Measurements from ENCODE around the gene RTN4R. TPM values are rescaled to one million over a fixed set of nuclear protein-coding genes. Genes with fewer than 3 reads are reported as not detected.
"Not testable (repeated sequence)": the region's sequence is repeated elsewhere in the genome, so short reads cannot be mapped to it uniquely, and the experiment has no call there.

Gene RTN4R
- total RNA-seq, 1 experiment from 2014 or later = 9.6 TPM

DNA sequence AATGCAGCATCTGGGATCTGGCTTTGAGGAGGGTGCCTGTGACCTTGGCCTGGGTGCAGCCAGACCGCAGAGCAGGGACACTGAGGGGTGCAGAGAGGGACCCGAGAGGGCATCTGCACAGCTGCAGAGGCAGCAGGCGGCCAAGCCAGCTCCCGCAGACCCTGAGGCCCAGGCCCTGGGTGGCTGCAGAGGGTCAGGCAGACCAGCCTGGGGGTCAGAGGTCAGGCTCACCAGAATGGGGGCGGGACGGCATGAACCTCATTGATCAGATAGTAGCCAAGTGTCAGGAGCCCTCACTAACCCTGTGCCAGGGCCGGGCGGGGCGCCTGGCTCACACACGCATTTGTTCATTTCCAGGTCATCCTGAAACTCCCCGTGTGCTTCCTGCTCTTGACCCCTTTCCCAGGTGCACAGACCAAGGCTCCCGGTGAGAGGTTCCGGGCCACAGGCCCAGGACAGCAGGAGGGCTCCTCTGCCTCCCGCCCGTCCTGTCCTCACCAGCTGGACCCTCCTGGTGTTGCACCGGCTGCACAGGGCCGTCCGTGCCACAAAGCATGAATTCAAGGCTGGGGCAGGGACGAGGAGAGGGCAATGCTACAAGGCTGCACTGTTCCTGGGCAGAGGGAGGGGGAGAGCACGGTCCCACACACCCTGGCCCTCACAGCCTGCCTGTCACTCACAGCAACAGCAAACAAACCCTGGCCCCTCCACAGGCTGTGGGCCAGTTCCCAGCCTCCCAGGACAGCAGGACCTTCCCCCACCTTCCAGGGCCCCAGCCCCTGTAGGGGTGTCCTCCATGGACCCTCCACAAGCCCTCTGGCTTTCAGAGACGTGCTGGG is 3.3 kb downstream of the RTN4R start:
- ChIA-PET POLR2A (ENCODE audit: low non-redundant PET) (no interaction called here), CTCF (interaction anchor here (0.5 kb wide), 1 partner anchor 18 kb away, joined by 4 read pairs; no protein-coding TSS in a partner anchor)
- no peak for TF ChIP-seq EZH2 (IDR thresholded peaks at IDR 0.05; ENCODE audit: borderline replicate concordance, low read depth, low read length, poor library complexity, severe bottlenecking)
- TF ChIP-seq, protein P1, sequence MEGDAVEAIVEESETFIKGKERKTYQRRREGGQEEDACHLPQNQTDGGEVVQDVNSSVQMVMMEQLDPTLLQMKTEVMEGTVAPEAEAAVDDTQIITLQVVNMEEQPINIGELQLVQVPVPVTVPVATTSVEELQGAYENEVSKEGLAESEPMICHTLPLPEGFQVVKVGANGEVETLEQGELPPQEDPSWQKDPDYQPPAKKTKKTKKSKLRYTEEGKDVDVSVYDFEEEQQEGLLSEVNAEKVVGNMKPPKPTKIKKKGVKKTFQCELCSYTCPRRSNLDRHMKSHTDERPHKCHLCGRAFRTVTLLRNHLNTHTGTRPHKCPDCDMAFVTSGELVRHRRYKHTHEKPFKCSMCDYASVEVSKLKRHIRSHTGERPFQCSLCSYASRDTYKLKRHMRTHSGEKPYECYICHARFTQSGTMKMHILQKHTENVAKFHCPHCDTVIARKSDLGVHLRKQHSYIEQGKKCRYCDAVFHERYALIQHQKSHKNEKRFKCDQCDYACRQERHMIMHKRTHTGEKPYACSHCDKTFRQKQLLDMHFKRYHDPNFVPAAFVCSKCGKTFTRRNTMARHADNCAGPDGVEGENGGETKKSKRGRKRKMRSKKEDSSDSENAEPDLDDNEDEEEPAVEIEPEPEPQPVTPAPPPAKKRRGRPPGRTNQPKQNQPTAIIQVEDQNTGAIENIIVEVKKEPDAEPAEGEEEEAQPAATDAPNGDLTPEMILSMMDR (conservative IDR thresholded peaks at IDR 0.05; ENCODE audit: low read depth, low read length) = no peak
- intact Hi-C loops (cut with micrococcal nuclease; ENCODE audit: unreplicated experiment) = no loop called here
- Histone ChIP-seq H3K27ac (ENCODE audit: low read depth, low read length, poor library complexity, severe bottlenecking) (no peak overlapping the region), H3K4me3 (ENCODE audit: low read depth, low read length, poor library complexity, severe bottlenecking) (no peak overlapping the region), H3K4me1 (ENCODE audit: insufficient read depth, low read length, poor library complexity, severe bottlenecking) (peaks cover 8% of the 10 kb centered on the region), H3K27me3 (replicated peaks; ENCODE audit: insufficient read depth, low read depth, low read length, poor library complexity) (no peaks in the 10 kb centered on the region), H3K36me3 (ENCODE audit: insufficient read depth, low read length, poor library complexity, severe bottlenecking) (no peaks in the 10 kb centered on the region), H3K9me3 (ENCODE audit: low read depth, low read length, poor library complexity, severe bottlenecking) (no peaks in the 10 kb centered on the region)
- BruUV-seq (replicated peaks) = no TSS peak
- DNase-seq (ENCODE audit: low spot score) = no peak

DNA sequence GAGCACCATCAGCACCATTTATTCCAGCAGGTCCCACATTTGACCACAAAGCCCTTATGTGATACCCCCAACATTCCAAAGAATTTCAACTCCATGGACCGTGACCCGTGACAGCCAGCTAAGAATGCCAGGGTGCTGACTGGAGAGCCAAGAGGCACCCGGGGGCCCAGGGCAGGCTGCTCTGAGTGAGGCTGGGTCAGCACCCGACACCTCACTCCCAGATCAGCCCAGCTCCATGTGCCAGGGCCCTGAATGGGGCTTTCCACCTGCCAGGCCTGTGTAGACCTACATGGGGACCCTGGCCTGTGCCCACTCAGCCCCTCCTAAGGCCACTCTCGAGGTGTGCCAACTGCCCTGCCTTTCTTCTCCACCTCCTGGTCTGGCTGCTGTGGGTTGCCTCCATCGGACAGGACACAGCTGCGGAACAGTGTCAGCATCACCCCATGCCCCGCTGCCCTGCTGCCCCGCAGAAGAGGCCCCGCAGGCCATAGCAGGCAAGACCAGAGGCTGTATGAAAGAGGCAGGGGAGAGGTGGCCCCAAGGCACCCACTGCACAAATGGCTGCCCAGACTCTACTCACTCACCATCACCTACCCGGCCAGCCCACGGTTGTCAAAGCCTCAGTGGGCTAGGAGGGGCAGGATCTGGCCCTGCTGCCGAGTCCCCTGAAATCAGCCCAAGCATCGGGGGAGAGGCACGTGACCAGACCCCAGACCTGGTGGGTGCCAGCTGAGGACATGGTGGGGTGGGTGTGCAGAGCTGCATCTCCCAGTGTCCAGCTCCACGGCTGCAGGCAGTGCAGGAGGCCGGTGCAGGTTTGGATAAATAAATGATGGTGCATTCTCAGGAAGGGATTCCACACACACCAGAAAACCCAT is 4.5 kb downstream of the RTN4R start:
- BruUV-seq (replicated peaks); DNase-seq (ENCODE audit: low spot score); H3K4me1 ChIP-seq (ENCODE audit: insufficient read depth, low read length, poor library complexity, severe bottlenecking); H3K27me3 ChIP-seq (replicated peaks; ENCODE audit: insufficient read depth, low read depth, low read length, poor library complexity); H3K36me3 ChIP-seq (ENCODE audit: insufficient read depth, low read length, poor library complexity, severe bottlenecking); H3K9me3 ChIP-seq (ENCODE audit: low read depth, low read length, poor library complexity, severe bottlenecking); intact Hi-C loops (cut with micrococcal nuclease; ENCODE audit: unreplicated experiment); H3K27ac ChIP-seq (ENCODE audit: low read depth, low read length, poor library complexity, severe bottlenecking); POLR2A ChIA-PET (ENCODE audit: low non-redundant PET); H3K4me3 ChIP-seq (ENCODE audit: low read depth, low read length, poor library complexity, severe bottlenecking): not testable (repeated sequence)
- CTCF ChIA-PET = interaction anchor here (0.5 kb wide), 1 partner anchor 19 kb away, joined by 4 read pairs; no protein-coding TSS in a partner anchor

DNA sequence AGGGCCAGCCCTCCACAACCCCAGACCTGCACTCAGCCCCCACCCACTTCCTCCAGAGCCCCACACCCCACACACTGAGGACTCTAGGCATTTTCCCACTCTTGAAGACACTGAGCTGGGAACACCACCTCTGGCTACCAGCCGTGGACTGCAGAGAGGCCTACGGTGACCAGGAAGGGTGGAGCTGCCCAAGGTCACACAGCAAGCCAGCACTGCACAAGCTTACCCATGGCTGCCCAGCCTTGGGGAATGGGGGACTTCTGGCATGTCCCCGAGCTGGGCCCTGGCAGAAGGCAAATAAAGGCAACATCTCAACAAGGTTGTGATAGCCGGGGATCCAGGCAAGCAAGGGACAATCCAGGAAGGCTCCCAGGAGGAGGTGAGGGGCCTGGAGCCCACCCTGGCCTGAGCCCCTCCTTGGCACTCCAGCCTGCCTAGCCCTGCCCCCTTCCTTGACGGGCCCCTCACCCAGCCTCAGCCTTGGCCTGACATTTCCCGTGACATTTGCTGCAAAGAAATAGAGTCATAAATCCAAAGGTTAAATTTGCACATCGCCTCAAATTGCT is 5.5 kb downstream of the RTN4R start:
- Histone ChIP-seq H3K4me3 (ENCODE audit: low read depth, low read length, poor library complexity, severe bottlenecking) (no peak overlapping the region), H3K36me3 (ENCODE audit: insufficient read depth, low read length, poor library complexity, severe bottlenecking) (no peaks in the 10 kb centered on the region), H3K27me3 (replicated peaks; ENCODE audit: insufficient read depth, low read depth, low read length, poor library complexity) (no peaks in the 10 kb centered on the region), H3K27ac (ENCODE audit: low read depth, low read length, poor library complexity, severe bottlenecking) (no peak overlapping the region), H3K4me1 (ENCODE audit: insufficient read depth, low read length, poor library complexity, severe bottlenecking) (peaks cover 8% of the 10 kb centered on the region), H3K9me3 (ENCODE audit: low read depth, low read length, poor library complexity, severe bottlenecking) (no peaks in the 10 kb centered on the region)
- no TSS peak for BruUV-seq (replicated peaks)
- ChIA-PET CTCF (no interaction called here), POLR2A (ENCODE audit: low non-redundant PET) (no interaction called here)
- DNase-seq (ENCODE audit: low spot score) = no peak
- TF ChIP-seq, protein P1 (conservative IDR thresholded peaks at IDR 0.05; ENCODE audit: low read depth, low read length) = no peak
- TF ChIP-seq EZH2 (IDR thresholded peaks at IDR 0.05; ENCODE audit: borderline replicate concordance, low read depth, low read length, poor library complexity, severe bottlenecking) = no peak
- intact Hi-C loops (cut with micrococcal nuclease; ENCODE audit: unreplicated experiment) = no loop called here

Data from A673 (cell line).